Ishikawa (cell line): Measurements from ENCODE around the gene BROX.

Experiments used
- CEBPB ChIP-seq: IDR thresholded peaks from 2 replicates; pipeline ENCODE4 v1.6.1; 2012
- EGR1 ChIP-seq: IDR thresholded peaks from 2 replicates; pipeline ENCODE4 v1.6.1; 2012
- MAX ChIP-seq: IDR thresholded peaks from 2 replicates; pipeline ENCODE4 v1.6.1; 2012
- RAD21 ChIP-seq: IDR thresholded peaks from 2 replicates; pipeline ENCODE4 v1.6.1; 2012; ENCODE audit warnings: low read depth
- TAF1 ChIP-seq: IDR thresholded peaks from 2 replicates; pipeline ENCODE4 v1.6.1; 2012; ENCODE audit warnings: low read depth, mild to moderate bottlenecking
- YY1 ChIP-seq: IDR thresholded peaks from 2 replicates; pipeline ENCODE4 v1.6.1; 2012; ENCODE audit warnings: low read depth
- ZBTB7A ChIP-seq: IDR thresholded peaks from 2 replicates; pipeline ENCODE4 v1.6.1; 2012; ENCODE audit warnings: low read depth

GRCh38 chr1:222751255-222751654 is 38.9 kb downstream of the BROX start:
- TF ChIP-seq MAX (no peak), CEBPB (no peak), RAD21 (no peak), EGR1 (no peak), YY1 (no peak), ZBTB7A (no peak), TAF1 (no peak)
